NCI-H69 (cell line): ENCODE data around the gene FAM83D.

Experiments used
- DNase-seq: peaks from one replicate; lab custom pipeline; 2025; lab: John Stamatoyannopoulos, UW

The FAM83D gene

GRCh38 chr20:38894091-38894847 is 31.9 kb upstream of the FAM83D start:
- peak; percentile 93 for DNase-seq

- no peak for DNase-seq
Measured at GRCh38 chr20:38895098-38895949, 30.9 kb upstream of the FAM83D start.

- no peak for DNase-seq
Measured at GRCh38 chr20:38896009-38896594, 30.1 kb upstream of the FAM83D start.

GRCh38 chr20:38897267-38897666 is 28.9 kb upstream of the FAM83D start:
- DNase-seq: no peak

- DNase-seq: no peak
Measured at GRCh38 chr20:38900606-38901005, 25.6 kb upstream of the FAM83D start.

- DNase-seq: no peak
Measured at GRCh38 chr20:38902601-38903000, 23.6 kb upstream of the FAM83D start.

GRCh38 chr20:38903335-38903734 is 22.9 kb upstream of the FAM83D start:
- DNase-seq: no peak

- no peak for DNase-seq
Measured at GRCh38 chr20:38905375-38905774, 20.8 kb upstream of the FAM83D start.

- DNase-seq: no peak
Measured at GRCh38 chr20:38907918-38908677, 18.1 kb upstream of the FAM83D start.

GRCh38 chr20:38915355-38915754 is 10.9 kb upstream of the FAM83D start:
- no peak for DNase-seq

- no peak for DNase-seq
Measured at GRCh38 chr20:38917657-38918056, 8.6 kb upstream of the FAM83D start.

GRCh38 chr20:38918172-38918571 is 8.0 kb upstream of the FAM83D start:
- DNase-seq: no peak

GRCh38 chr20:38919683-38920082 is 6.5 kb upstream of the FAM83D start:
- no peak for DNase-seq

- DNase-seq: no peak
Measured at GRCh38 chr20:38920411-38920810, 5.8 kb upstream of the FAM83D start.

GRCh38 chr20:38920851-38921250 is 5.4 kb upstream of the FAM83D start:
- no peak for DNase-seq

GRCh38 chr20:38924718-38925117 is 1.5 kb upstream of the FAM83D start:
- no peak for DNase-seq

GRCh38 chr20:38926934-38927616 is 858 bp downstream of the FAM83D start:
- DNase-seq: peak; percentile 34

GRCh38 chr20:38927902-38928578 is 1.8 kb downstream of the FAM83D start:
- DNase-seq: peak; percentile 20

GRCh38 chr20:38930242-38930569 is 4.0 kb downstream of the FAM83D start:
- DNase-seq: no peak

- no peak for DNase-seq
Measured at GRCh38 chr20:38931984-38932383, 5.8 kb downstream of the FAM83D start.

GRCh38 chr20:38932457-38933120 is 6.4 kb downstream of the FAM83D start:
- DNase-seq: no peak
